NB4 (cell line): ENCODE data around the gene IL17RE.

Experiments used
- CTCF ChIP-seq: IDR thresholded peaks from one replicate; pipeline ENCODE4 v1.5.1; 2012; ENCODE audit warnings: low read depth, low read length
- MAX ChIP-seq: IDR thresholded peaks from 2 replicates; pipeline ENCODE4 v1.6.1; 2011; ENCODE audit warnings: low read depth, low read length

- TF ChIP-seq CTCF (no peak), MAX (no peak)
These were observed 38.1 kb downstream of the IL17RE start for GRCh38 chr3:9940746-9941145.
